Smooth muscle cell (in vitro differentiated cells): Measurements from ENCODE around the gene MAP3K21. TPM values are rescaled to one million over a fixed set of nuclear protein-coding genes. Genes with fewer than 3 reads are reported as not detected.

ENCODE experiments used
- DNase-seq: peaks from one replicate; lab custom pipeline; 2025; ENCODE audit not compliant: unreplicated experiment; lab: John Stamatoyannopoulos, UW
- H2AFZ ChIP-seq: fragments of 200-600 bp; sonication (generic); 2 replicates; pipeline ENCODE4 v1.6.0; 2016; ENCODE audit warnings: antibody characterized with exemption, low read depth, mild to moderate bottlenecking
- H3F3A ChIP-seq: fragments of 200-600 bp; sonication (generic); 2 replicates; pipeline ENCODE4 v1.6.0; 2017; ENCODE audit warnings: antibody characterized with exemption, low read depth
- H3K27ac ChIP-seq: fragments of 200-600 bp; sonication (generic); 2 replicates; pipeline ENCODE4 v1.5.1; 2016; ENCODE audit warnings: low read depth, mild to moderate bottlenecking
- H3K27me3 ChIP-seq: fragments of 200-600 bp; sonication (generic); 2 replicates; pipeline ENCODE4 v1.6.1; 2016; ENCODE audit warnings: low read depth, mild to moderate bottlenecking
- H3K36me3 ChIP-seq: fragments of 200-600 bp; sonication (generic); 2 replicates; pipeline ENCODE4 v1.5.1; 2016; ENCODE audit warnings: low read depth
- H3K4me1 ChIP-seq: fragments of 200-600 bp; sonication (generic); 2 replicates; pipeline ENCODE4 v1.5.1; 2016; ENCODE audit warnings: low read depth
- H3K4me2 ChIP-seq: fragments of 200-600 bp; sonication (generic); 2 replicates; pipeline ENCODE4 v1.6.0; 2016; ENCODE audit warnings: mild to moderate bottlenecking
- H3K4me3 ChIP-seq: fragments of 200-600 bp; sonication (generic); 2 replicates; pipeline ENCODE4 v1.5.1; 2016; ENCODE audit warnings: mild to moderate bottlenecking
- H3K79me2 ChIP-seq: fragments of 200-600 bp; sonication (generic); 2 replicates; pipeline ENCODE4 v1.6.0; 2016; ENCODE audit warnings: low read depth, mild to moderate bottlenecking
- H3K9ac ChIP-seq: fragments of 200-600 bp; sonication (generic); 2 replicates; pipeline ENCODE4 v1.6.0; 2016; ENCODE audit warnings: low read depth
- H3K9me3 ChIP-seq: fragments of 200-600 bp; sonication (generic); replicated peaks from 2 replicates; pipeline ENCODE4 v1.5.1; 2016; ENCODE audit warnings: low read depth
- H4K20me1 ChIP-seq: fragments of 200-600 bp; sonication (generic); 2 replicates; pipeline ENCODE4 v1.6.0; 2016; ENCODE audit warnings: low read depth
- CTCF ChIP-seq: fragments of 200-600 bp; sonication (generic); IDR thresholded peaks from 2 replicates; pipeline ENCODE4 v1.5.1; 2017; ENCODE audit warnings: borderline replicate concordance, mild to moderate bottlenecking, antibody characterized with exemption; ENCODE audit not compliant: insufficient read depth, poor library complexity, severe bottlenecking
- WGBS: methylation state at CpG from one replicate; pipeline ENCODE4 v1.1.7; 2016; ENCODE audit warnings: low lambda C conversion rate; 5-methylcytosine and 5-hydroxymethylcytosine counted together
- polyA plus RNA-seq: library from polyadenylated mRNA; unstranded; fragments of >200 nt; fragmentation: Nextera tagmentation; extraction: Ambion mirVana; gene quantifications from 2 replicates; pipeline ENCODE4 v1.2.1, GENCODE V29; 2016
- total RNA-seq: library from RNA; depleted of rRNA; stranded (reverse); fragments of >200 nt; gene quantifications from 2 replicates; pipeline ENCODE4 v1.2.3, GENCODE V29; 2014

The MAP3K21 gene
- total and polyA plus RNA-seq, 2 experiments from 2014 or later = 0.40 to 2.4 TPM

- H3K27ac ChIP-seq = no peak overlapping the region
- no peak overlapping the region for H2AFZ ChIP-seq
- no peak overlapping the region for H3K4me2 ChIP-seq
- H3K4me3 ChIP-seq = no peak overlapping the region
- no peaks in the 10 kb centered on the region for H3K9me3 ChIP-seq
- H3K4me1 ChIP-seq = no peaks in the 10 kb centered on the region
- no peaks in the 10 kb centered on the region for H3K79me2 ChIP-seq
- H3K9ac ChIP-seq = no peak overlapping the region
- no peaks in the 10 kb centered on the region for H4K20me1 ChIP-seq
- no peak for TF ChIP-seq CTCF
- H3F3A ChIP-seq = no peaks in the 10 kb centered on the region
- no peaks in the 10 kb centered on the region for H3K36me3 ChIP-seq
- 94% methylated on average over 3 of the region's 3 CpGs for WGBS
- no peak for DNase-seq
- peaks cover 5% of the 10 kb centered on the region for H3K27me3 ChIP-seq
Observed at GRCh38 chr1:233356705-233356987, 29.1 kb downstream of the MAP3K21 start.

- Histone ChIP-seq H3K79me2 (no peaks in the 10 kb centered on the region), H3K4me2 (no peak overlapping the region), H2AFZ (no peak overlapping the region), H3K27me3 (peaks cover 5% of the 10 kb centered on the region), H4K20me1 (no peaks in the 10 kb centered on the region), H3K4me1 (no peaks in the 10 kb centered on the region), H3K27ac (no peak overlapping the region), H3K9ac (no peak overlapping the region), H3K9me3 (no peaks in the 10 kb centered on the region), H3K36me3 (no peaks in the 10 kb centered on the region), H3K4me3 (no peak overlapping the region), H3F3A (no peaks in the 10 kb centered on the region)
- no peak for TF ChIP-seq CTCF
- no peak for DNase-seq
- 91% methylated on average over 6 of the region's 6 CpGs for WGBS
Observed at GRCh38 chr1:233357595-233358397, 30.3 kb downstream of the MAP3K21 start.

GRCh38 chr1:233359431-233359830 lies 31.9 kb downstream of the MAP3K21 start:
- 87% methylated on average over 5 of the region's 5 CpGs for WGBS
- Histone ChIP-seq H3K36me3 (no peaks in the 10 kb centered on the region), H3F3A (no peaks in the 10 kb centered on the region), H3K4me1 (no peaks in the 10 kb centered on the region), H3K4me3 (no peak overlapping the region), H3K9me3 (no peaks in the 10 kb centered on the region), H3K9ac (no peak overlapping the region), H2AFZ (no peak overlapping the region), H3K27me3 (peaks cover 5% of the 10 kb centered on the region), H4K20me1 (no peaks in the 10 kb centered on the region), H3K27ac (no peak overlapping the region), H3K4me2 (no peak overlapping the region), H3K79me2 (no peaks in the 10 kb centered on the region)
- no peak for TF ChIP-seq CTCF
- DNase-seq = no peak

- DNase-seq = no peak
- Histone ChIP-seq H3K4me2 (no peak overlapping the region), H3K4me1 (no peaks in the 10 kb centered on the region), H3K27me3 (peaks cover 5% of the 10 kb centered on the region), H4K20me1 (no peaks in the 10 kb centered on the region), H3K9ac (no peak overlapping the region), H3F3A (no peaks in the 10 kb centered on the region), H3K79me2 (no peaks in the 10 kb centered on the region), H3K27ac (no peak overlapping the region), H2AFZ (no peak overlapping the region), H3K9me3 (no peaks in the 10 kb centered on the region), H3K4me3 (no peak overlapping the region), H3K36me3 (no peaks in the 10 kb centered on the region)
- no peak for TF ChIP-seq CTCF
- 98% methylated on average over 2 of the region's 2 CpGs for WGBS
Observed at GRCh38 chr1:233359905-233360304, 32.4 kb downstream of the MAP3K21 start.
